Activated CD8-positive, alpha-beta memory T cell treated with anti-CD3 and anti-CD28 coated beads, Interleukin-2, amount 50 U/mL, for 24 hours (primary cell): ENCODE results near the gene CACNA1C.
"Not testable (repeated sequence)": the region's sequence is repeated elsewhere in the genome, so short reads cannot be mapped to it uniquely, and the experiment has no call there.

Experiments used
- DNase-seq: peaks from one replicate; pipeline ENCODE4 v3.0.0-alpha.2; 2020; ENCODE audit errors: extremely low read depth

The CACNA1C gene

GRCh38 chr12:2485681-2486080 is 432.9 kb downstream of the CACNA1C start:
- DNase-seq = no peak

- DNase-seq = no peak
Measured at GRCh38 chr12:2486796-2487195, 434.0 kb downstream of the CACNA1C start.

- no peak for DNase-seq
Measured at GRCh38 chr12:2487278-2487677, 434.5 kb downstream of the CACNA1C start.

GRCh38 chr12:2488131-2488530 is 435.3 kb downstream of the CACNA1C start:
- no peak for DNase-seq

- no peak for DNase-seq
Measured at GRCh38 chr12:2488596-2488995, 435.8 kb downstream of the CACNA1C start.

- DNase-seq = no peak
Measured at GRCh38 chr12:2489275-2489674, 436.5 kb downstream of the CACNA1C start.

GRCh38 chr12:2490831-2491230 is 438.0 kb downstream of the CACNA1C start:
- DNase-seq = no peak

GRCh38 chr12:2491349-2491748 is 438.6 kb downstream of the CACNA1C start:
- not testable (repeated sequence) for DNase-seq

GRCh38 chr12:2492236-2492635 is 439.4 kb downstream of the CACNA1C start:
- DNase-seq = no peak

- DNase-seq = no peak
Measured at GRCh38 chr12:2493086-2493485, 440.3 kb downstream of the CACNA1C start.

- no peak for DNase-seq
Measured at GRCh38 chr12:2494486-2495192, 441.9 kb downstream of the CACNA1C start.

GRCh38 chr12:2495417-2496112 is 442.8 kb downstream of the CACNA1C start:
- no peak for DNase-seq

- no peak for DNase-seq
Measured at GRCh38 chr12:2498964-2499500, 446.2 kb downstream of the CACNA1C start.

GRCh38 chr12:2501464-2502191 is 448.8 kb downstream of the CACNA1C start:
- DNase-seq = no peak

- DNase-seq = no peak
Measured at GRCh38 chr12:2503036-2503435, 450.2 kb downstream of the CACNA1C start.

- no peak for DNase-seq
Measured at GRCh38 chr12:2503762-2504161, 451.0 kb downstream of the CACNA1C start.

- DNase-seq = no peak
Measured at GRCh38 chr12:2504577-2504976, 451.8 kb downstream of the CACNA1C start.

GRCh38 chr12:2507814-2508213 is 455.0 kb downstream of the CACNA1C start:
- no peak for DNase-seq

- no peak for DNase-seq
Measured at GRCh38 chr12:2509137-2509536, 456.4 kb downstream of the CACNA1C start.

- DNase-seq = no peak
Measured at GRCh38 chr12:2510045-2510444, 457.3 kb downstream of the CACNA1C start.

GRCh38 chr12:2513141-2514037 is 460.6 kb downstream of the CACNA1C start:
- no peak for DNase-seq

- no peak for DNase-seq
Measured at GRCh38 chr12:2514038-2514340, 461.2 kb downstream of the CACNA1C start.
